Measurements from ENCODE around the gene ABHD8. TPM values are rescaled to one million over a fixed set of nuclear protein-coding genes. Genes with fewer than 3 reads are reported as not detected.

Gene ABHD8
- total and polyA plus RNA-seq, 2 of the 13 experiments (the other 11 are each of a cell fraction or from before 2014, with no cell fraction given), result 6.3 to 7.2 TPM

DNA sequence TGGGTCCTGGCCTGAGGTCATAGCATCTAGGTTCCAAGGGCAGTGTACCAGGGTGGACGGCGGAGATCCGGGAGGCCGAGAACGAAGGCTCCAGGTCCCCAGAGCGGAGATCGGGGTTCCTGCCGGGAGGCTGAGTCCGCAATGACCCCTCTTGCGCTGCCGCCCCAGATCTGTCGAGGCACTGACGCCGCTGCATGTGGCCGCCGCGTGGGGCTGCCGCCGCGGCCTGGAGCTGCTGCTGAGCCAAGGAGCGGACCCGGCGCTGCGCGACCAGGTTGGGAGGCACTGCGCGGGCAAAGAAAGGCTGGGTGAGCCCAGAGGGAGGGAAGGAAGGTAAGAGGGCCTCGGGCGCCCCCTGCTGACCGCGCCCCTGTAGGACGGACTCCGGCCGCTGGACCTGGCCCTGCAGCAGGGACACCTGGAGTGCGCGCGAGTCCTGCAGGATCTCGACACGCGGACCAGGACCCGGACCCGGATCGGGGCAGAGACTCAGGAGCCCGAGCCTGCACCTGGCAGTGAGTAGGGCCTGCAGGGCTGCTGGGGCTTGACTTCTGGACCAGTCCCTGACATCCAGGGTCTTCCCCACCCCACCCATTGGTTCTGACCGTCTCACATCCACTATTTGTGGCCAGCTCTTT, 20.6 kb downstream of the ABHD8 start (continued):
- no peak for TF ChIP-seq ZNF672 (CRISPR knock-in tag; IDR thresholded peaks at IDR 0.05)
- TF ChIP-seq CENPBD1 (CRISPR knock-in tag; IDR thresholded peaks at IDR 0.05; ENCODE audit: borderline replicate concordance, low read depth), result no peak
- TF ChIP-seq, protein P1, sequence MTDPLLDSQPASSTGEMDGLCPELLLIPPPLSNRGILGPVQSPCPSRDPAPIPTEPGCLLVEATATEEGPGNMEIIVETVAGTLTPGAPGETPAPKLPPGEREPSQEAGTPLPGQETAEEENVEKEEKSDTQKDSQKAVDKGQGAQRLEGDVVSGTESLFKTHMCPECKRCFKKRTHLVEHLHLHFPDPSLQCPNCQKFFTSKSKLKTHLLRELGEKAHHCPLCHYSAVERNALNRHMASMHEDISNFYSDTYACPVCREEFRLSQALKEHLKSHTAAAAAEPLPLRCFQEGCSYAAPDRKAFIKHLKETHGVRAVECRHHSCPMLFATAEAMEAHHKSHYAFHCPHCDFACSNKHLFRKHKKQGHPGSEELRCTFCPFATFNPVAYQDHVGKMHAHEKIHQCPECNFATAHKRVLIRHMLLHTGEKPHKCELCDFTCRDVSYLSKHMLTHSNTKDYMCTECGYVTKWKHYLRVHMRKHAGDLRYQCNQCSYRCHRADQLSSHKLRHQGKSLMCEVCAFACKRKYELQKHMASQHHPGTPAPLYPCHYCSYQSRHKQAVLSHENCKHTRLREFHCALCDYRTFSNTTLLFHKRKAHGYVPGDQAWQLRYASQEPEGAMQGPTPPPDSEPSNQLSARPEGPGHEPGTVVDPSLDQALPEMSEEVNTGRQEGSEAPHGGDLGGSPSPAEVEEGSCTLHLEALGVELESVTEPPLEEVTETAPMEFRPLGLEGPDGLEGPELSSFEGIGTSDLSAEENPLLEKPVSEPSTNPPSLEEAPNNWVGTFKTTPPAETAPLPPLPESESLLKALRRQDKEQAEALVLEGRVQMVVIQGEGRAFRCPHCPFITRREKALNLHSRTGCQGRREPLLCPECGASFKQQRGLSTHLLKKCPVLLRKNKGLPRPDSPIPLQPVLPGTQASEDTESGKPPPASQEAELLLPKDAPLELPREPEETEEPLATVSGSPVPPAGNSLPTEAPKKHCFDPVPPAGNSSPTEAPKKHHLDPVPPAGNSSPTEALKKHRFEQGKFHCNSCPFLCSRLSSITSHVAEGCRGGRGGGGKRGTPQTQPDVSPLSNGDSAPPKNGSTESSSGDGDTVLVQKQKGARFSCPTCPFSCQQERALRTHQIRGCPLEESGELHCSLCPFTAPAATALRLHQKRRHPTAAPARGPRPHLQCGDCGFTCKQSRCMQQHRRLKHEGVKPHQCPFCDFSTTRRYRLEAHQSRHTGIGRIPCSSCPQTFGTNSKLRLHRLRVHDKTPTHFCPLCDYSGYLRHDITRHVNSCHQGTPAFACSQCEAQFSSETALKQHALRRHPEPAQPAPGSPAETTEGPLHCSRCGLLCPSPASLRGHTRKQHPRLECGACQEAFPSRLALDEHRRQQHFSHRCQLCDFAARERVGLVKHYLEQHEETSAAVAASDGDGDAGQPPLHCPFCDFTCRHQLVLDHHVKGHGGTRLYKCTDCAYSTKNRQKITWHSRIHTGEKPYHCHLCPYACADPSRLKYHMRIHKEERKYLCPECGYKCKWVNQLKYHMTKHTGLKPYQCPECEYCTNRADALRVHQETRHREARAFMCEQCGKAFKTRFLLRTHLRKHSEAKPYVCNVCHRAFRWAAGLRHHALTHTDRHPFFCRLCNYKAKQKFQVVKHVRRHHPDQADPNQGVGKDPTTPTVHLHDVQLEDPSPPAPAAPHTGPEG (CRISPR knock-in tag; IDR thresholded peaks at IDR 0.05), result 0 out of 2 replicates have a peak, but pooled peaks have one; percentile 60
- TF ChIP-seq ZNF383 (CRISPR knock-in tag; IDR thresholded peaks at IDR 0.05; ENCODE audit: borderline replicate concordance), result no peak
- no peak; the same call in 1 of the 2 replicates for TF ChIP-seq ZNF44 (CRISPR knock-in tag; IDR thresholded peaks at IDR 0.05)
- TF ChIP-seq ZNF292 (CRISPR knock-in tag; IDR thresholded peaks at IDR 0.05; ENCODE audit: borderline replicate concordance, low read depth), result peak; percentile 46; the same call in 1 of the 2 replicates
- TF ChIP-seq CBFB (CRISPR knock-in tag; IDR thresholded peaks at IDR 0.05), result 0 out of 2 replicates have a peak, but pooled peaks have one; percentile 23
- TF ChIP-seq ETV6 (CRISPR knock-in tag; conservative IDR thresholded peaks at IDR 0.05), result 0 out of 2 replicates have a peak, but pooled peaks have one; percentile 43
- TF ChIP-seq ZNF580 (CRISPR knock-in tag; IDR thresholded peaks at IDR 0.05; ENCODE audit: borderline replicate concordance, low read depth), result peak; percentile 80; the same call in 1 of the 2 replicates
- no peak for TF ChIP-seq ZNF619 (CRISPR knock-in tag; IDR thresholded peaks at IDR 0.05)
- no peak for TF ChIP-seq THYN1 (CRISPR knock-in tag; IDR thresholded peaks at IDR 0.05; ENCODE audit: borderline replicate concordance, low read depth)
- TF ChIP-seq, protein P2, sequence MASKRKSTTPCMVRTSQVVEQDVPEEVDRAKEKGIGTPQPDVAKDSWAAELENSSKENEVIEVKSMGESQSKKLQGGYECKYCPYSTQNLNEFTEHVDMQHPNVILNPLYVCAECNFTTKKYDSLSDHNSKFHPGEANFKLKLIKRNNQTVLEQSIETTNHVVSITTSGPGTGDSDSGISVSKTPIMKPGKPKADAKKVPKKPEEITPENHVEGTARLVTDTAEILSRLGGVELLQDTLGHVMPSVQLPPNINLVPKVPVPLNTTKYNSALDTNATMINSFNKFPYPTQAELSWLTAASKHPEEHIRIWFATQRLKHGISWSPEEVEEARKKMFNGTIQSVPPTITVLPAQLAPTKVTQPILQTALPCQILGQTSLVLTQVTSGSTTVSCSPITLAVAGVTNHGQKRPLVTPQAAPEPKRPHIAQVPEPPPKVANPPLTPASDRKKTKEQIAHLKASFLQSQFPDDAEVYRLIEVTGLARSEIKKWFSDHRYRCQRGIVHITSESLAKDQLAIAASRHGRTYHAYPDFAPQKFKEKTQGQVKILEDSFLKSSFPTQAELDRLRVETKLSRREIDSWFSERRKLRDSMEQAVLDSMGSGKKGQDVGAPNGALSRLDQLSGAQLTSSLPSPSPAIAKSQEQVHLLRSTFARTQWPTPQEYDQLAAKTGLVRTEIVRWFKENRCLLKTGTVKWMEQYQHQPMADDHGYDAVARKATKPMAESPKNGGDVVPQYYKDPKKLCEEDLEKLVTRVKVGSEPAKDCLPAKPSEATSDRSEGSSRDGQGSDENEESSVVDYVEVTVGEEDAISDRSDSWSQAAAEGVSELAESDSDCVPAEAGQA (IDR thresholded peaks at IDR 0.05; ENCODE audit: low read depth), result no peak
- TF ChIP-seq, protein P2 (CRISPR knock-in tag; IDR thresholded peaks at IDR 0.05; ENCODE audit: borderline replicate concordance), result no peak
- TF ChIP-seq ZNF503 (CRISPR knock-in tag; IDR thresholded peaks at IDR 0.05), result 0 out of 2 replicates have a peak, but pooled peaks have one; percentile 38
